ENCODE results near the gene MIA3.

The MIA3 gene

GRCh38 chr1:222712253-222713090 is 94.6 kb downstream of the MIA3 start, which contains the start of the genes AIDA and BROX:
AIDA (minus strand) TSS chr1:222712491; CDS start chr1:222712317, 174 bp downstream.
BROX (plus strand) TSS chr1:222712564; CDS start chr1:222715700, 3,136 bp downstream.
- H4K8ac ChIP-seq (ENCODE audit: low read depth, low read length), result no peak within 1 kb of the TSS
- H2BK120ac ChIP-seq (ENCODE audit: low read depth, low read length), result no peak within 1 kb of the TSS
- H2BK12ac ChIP-seq (ENCODE audit: low read length), result peak within 1 kb of the TSS; percentile 67
- H3K18ac ChIP-seq (ENCODE audit: low read length), result peak within 1 kb of the TSS; percentile 92
- peak within 1 kb of the TSS; percentile 76 for H3K23ac ChIP-seq (ENCODE audit: low read depth, low read length, poor library complexity)
- no peak within 1 kb of the TSS for H2BK15ac ChIP-seq (ENCODE audit: low read length)
- H2AK5ac ChIP-seq (ENCODE audit: low read depth, low read length), result peak within 1 kb of the TSS; percentile 42
- WGBS, 2 donors (ENCODE audit: extremely low coverage in 2 of 2, insufficient read length in 2 of 2, insufficient replicate concordance in 1 of 2), result no CpG with 5 or more reads among the region's 62 CpGs
- no peak within 1 kb of the TSS for H3K4ac ChIP-seq (ENCODE audit: low read length)
- peak within 1 kb of the TSS; percentile 99 for H2AFZ ChIP-seq (ENCODE audit: low read length)
- peak within 1 kb of the TSS; percentile 76 for H3K27ac ChIP-seq (replicated peaks; ENCODE audit: low read length)
- peak within 1 kb of the TSS; percentile 92 for H3K14ac ChIP-seq (ENCODE audit: low read length)
- peak within 1 kb of the TSS; percentile 87 for H2BK5ac ChIP-seq (ENCODE audit: low read length)
- peaks cover 0 to 5% of the 10 kb centered on the region in 2 donors for H3K4me1 ChIP-seq (ENCODE audit: control insufficient read depth in 2 of 2, insufficient read depth in 1 of 2, low read depth in 1 of 2, low read length in 2 of 2)
- H3K27me3 ChIP-seq (ENCODE audit: control insufficient read depth in 3 of 3, insufficient read depth in 3 of 3, low read depth in 1 of 3, low read length in 3 of 3), result no peaks in the 10 kb centered on the region
- H3K4me3 ChIP-seq (ENCODE audit: low read length in 2 of 2), result peak within 1 kb of the TSS; percentile 97 to 98
- H3K9ac ChIP-seq (ENCODE audit: low read depth, low read length, poor library complexity), result peak within 1 kb of the TSS; percentile 93
- DNase-seq (ENCODE audit: low spot score), result peak; percentile 88
- no peak within 1 kb of the TSS for H4K91ac ChIP-seq (ENCODE audit: low read depth, low read length, poor library complexity)
- H3K9me3 ChIP-seq (replicated peaks in 1 of 2; ENCODE audit: control insufficient read depth in 2 of 2, insufficient read depth in 1 of 2, low read depth in 1 of 2, low read length in 2 of 2), result no peaks in the 10 kb centered on the region
- peaks cover 2 to 22% of the 10 kb centered on the region in 2 donors for H3K36me3 ChIP-seq (replicated peaks in 1 of 2; ENCODE audit: control insufficient read depth in 2 of 2, insufficient read depth in 2 of 2, low read length in 2 of 2)
- H3K79me1 ChIP-seq (ENCODE audit: low read depth, low read length), result peaks cover 4% of the 10 kb centered on the region
- H3K4me2 ChIP-seq (ENCODE audit: insufficient read depth, low read length, poor library complexity, severe bottlenecking), result peak within 1 kb of the TSS; percentile 85

GRCh38 chr1:222713091-222713961 is 95.4 kb downstream of the MIA3 start:
- Histone ChIP-seq H2AFZ (ENCODE audit: low read length) (peak overlapping the region; percentile 99), H3K9ac (ENCODE audit: low read depth, low read length, poor library complexity) (no peak overlapping the region), H3K27me3 (ENCODE audit: control insufficient read depth in 3 of 3, insufficient read depth in 3 of 3, low read depth in 1 of 3, low read length in 3 of 3) (no peaks in the 10 kb centered on the region), H3K4ac (ENCODE audit: low read length) (no peak overlapping the region), H2BK5ac (ENCODE audit: low read length) (no peak overlapping the region), H4K91ac (ENCODE audit: low read depth, low read length, poor library complexity) (no peak overlapping the region), H4K8ac (ENCODE audit: low read depth, low read length) (no peak overlapping the region), H3K9me3 (replicated peaks in 1 of 2; ENCODE audit: control insufficient read depth in 2 of 2, insufficient read depth in 1 of 2, low read depth in 1 of 2, low read length in 2 of 2) (no peaks in the 10 kb centered on the region), H3K14ac (ENCODE audit: low read length) (no peak overlapping the region), H3K36me3 (replicated peaks in 1 of 2; ENCODE audit: control insufficient read depth in 2 of 2, insufficient read depth in 2 of 2, low read length in 2 of 2) (peaks cover 2 to 30% of the 10 kb centered on the region in 2 donors), H2AK5ac (ENCODE audit: low read depth, low read length) (no peak overlapping the region), H3K4me1 (ENCODE audit: control insufficient read depth in 2 of 2, insufficient read depth in 1 of 2, low read depth in 1 of 2, low read length in 2 of 2) (peaks cover 0 to 5% of the 10 kb centered on the region in 2 donors), H2BK15ac (ENCODE audit: low read length) (no peak overlapping the region), H3K4me3 (ENCODE audit: low read length in 2 of 2) (peak overlapping the region; percentile 97 to 98), H2BK120ac (ENCODE audit: low read depth, low read length) (no peak overlapping the region), H3K4me2 (ENCODE audit: insufficient read depth, low read length, poor library complexity, severe bottlenecking) (peak overlapping the region; percentile 60), H3K23ac (ENCODE audit: low read depth, low read length, poor library complexity) (no peak overlapping the region), H3K27ac (replicated peaks; ENCODE audit: low read length) (peak overlapping the region; percentile 48), H2BK12ac (ENCODE audit: low read length) (no peak overlapping the region), H3K18ac (ENCODE audit: low read length) (no peak overlapping the region), H3K79me1 (ENCODE audit: low read depth, low read length) (peaks cover 4% of the 10 kb centered on the region)
- WGBS, 2 donors (ENCODE audit: extremely low coverage in 2 of 2, insufficient read length in 2 of 2, insufficient replicate concordance in 1 of 2), result no CpG with 5 or more reads among the region's 39 CpGs
- DNase-seq (ENCODE audit: low spot score), result peak; percentile 90

DNA sequence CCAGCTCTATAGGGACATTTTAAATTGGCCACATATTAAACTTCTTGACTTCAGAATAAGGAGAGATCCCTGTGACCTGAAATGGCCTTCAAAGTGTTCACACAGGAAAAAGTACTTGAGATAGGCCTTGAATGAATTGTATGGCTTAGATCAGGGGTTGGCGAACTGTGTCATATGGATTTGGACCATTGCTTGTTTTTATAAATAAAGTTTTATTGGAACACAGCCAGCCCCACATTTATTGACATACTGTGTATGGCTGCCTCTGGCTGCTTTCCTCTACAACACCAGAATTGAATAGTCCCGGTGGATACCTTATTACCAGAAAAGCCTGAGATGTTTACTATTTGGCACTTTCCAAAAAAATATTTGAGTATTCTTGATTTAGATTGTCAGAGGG is 98.5 kb downstream of the MIA3 start:
- Histone ChIP-seq H3K9ac (ENCODE audit: low read depth, low read length, poor library complexity) (no peak overlapping the region), H3K27ac (replicated peaks; ENCODE audit: low read length) (no peak overlapping the region), H2BK120ac (ENCODE audit: low read depth, low read length) (no peak overlapping the region), H2BK15ac (ENCODE audit: low read length) (no peak overlapping the region), H3K79me1 (ENCODE audit: low read depth, low read length) (peaks cover 3% of the 10 kb centered on the region), H3K4me2 (ENCODE audit: insufficient read depth, low read length, poor library complexity, severe bottlenecking) (no peak overlapping the region), H2AK5ac (ENCODE audit: low read depth, low read length) (no peak overlapping the region), H3K9me3 (replicated peaks in 1 of 2; ENCODE audit: control insufficient read depth in 2 of 2, insufficient read depth in 1 of 2, low read depth in 1 of 2, low read length in 2 of 2) (no peaks in the 10 kb centered on the region), H4K8ac (ENCODE audit: low read depth, low read length) (no peak overlapping the region), H3K4me3 (ENCODE audit: low read length in 2 of 2) (no peak overlapping the region), H3K4ac (ENCODE audit: low read length) (no peak overlapping the region), H3K36me3 (replicated peaks in 1 of 2; ENCODE audit: control insufficient read depth in 2 of 2, insufficient read depth in 2 of 2, low read length in 2 of 2) (peaks cover 2 to 57% of the 10 kb centered on the region in 2 donors), H3K4me1 (ENCODE audit: control insufficient read depth in 2 of 2, insufficient read depth in 1 of 2, low read depth in 1 of 2, low read length in 2 of 2) (no peaks in the 10 kb centered on the region), H4K91ac (ENCODE audit: low read depth, low read length, poor library complexity) (no peak overlapping the region), H3K18ac (ENCODE audit: low read length) (no peak overlapping the region), H3K14ac (ENCODE audit: low read length) (no peak overlapping the region), H3K27me3 (ENCODE audit: control insufficient read depth in 3 of 3, insufficient read depth in 3 of 3, low read depth in 1 of 3, low read length in 3 of 3) (no peaks in the 10 kb centered on the region), H2BK5ac (ENCODE audit: low read length) (no peak overlapping the region), H2AFZ (ENCODE audit: low read length) (no peak overlapping the region), H2BK12ac (ENCODE audit: low read length) (no peak overlapping the region), H3K23ac (ENCODE audit: low read depth, low read length, poor library complexity) (no peak overlapping the region)
- DNase-seq (ENCODE audit: low spot score), result no peak
- no CpG with 5 or more reads among the region's 2 CpGs for WGBS, 2 donors (ENCODE audit: extremely low coverage in 2 of 2, insufficient read length in 2 of 2, insufficient replicate concordance in 1 of 2)
